Fibroblast of lung (primary cell): ENCODE results near the gene TRIM47. TPM values are rescaled to one million over a fixed set of nuclear protein-coding genes. Genes with fewer than 3 reads are reported as not detected.

ENCODE experiments used
- DNase-seq, 2 donors: peaks; one replicate each; pipeline versions ENCODE4 v3.0.0 to v3.0.0-alpha.2; 2010; ENCODE audit warnings: low read depth in 2 of 2
- H2AFZ ChIP-seq: 2 replicates; pipeline ENCODE4 v1.5.1; 2012; ENCODE audit warnings: low read length, control low read depth, inconsistent platforms
- H3K27ac ChIP-seq: 2 replicates; pipeline ENCODE4 v1.5.1; 2011; ENCODE audit warnings: low read length, control low read depth; ENCODE audit not compliant: insufficient read depth
- H3K27me3 ChIP-seq: 2 replicates; pipeline ENCODE4 v1.5.1; 2011; ENCODE audit warnings: mild to moderate bottlenecking, low read length; ENCODE audit not compliant: control insufficient read depth, insufficient read depth
- H3K36me3 ChIP-seq: 2 replicates; pipeline ENCODE4 v1.5.1; 2011; ENCODE audit warnings: low read length; ENCODE audit not compliant: control insufficient read depth, insufficient read depth
- H3K4me1 ChIP-seq: 2 replicates; pipeline ENCODE4 v1.5.1; 2011; ENCODE audit warnings: low read length; ENCODE audit not compliant: control insufficient read depth, insufficient read depth; ENCODE audit errors: extremely low read depth
- H3K4me2 ChIP-seq: 2 replicates; pipeline ENCODE4 v1.5.1; 2011; ENCODE audit warnings: low read length, control low read depth; ENCODE audit not compliant: insufficient read depth; ENCODE audit errors: extremely low read depth
- H3K4me3 ChIP-seq, 4 experiments: fragments of 200-600 bp in 1 of 4; sonication (generic) in 1 of 4; replicated peaks in 1 of 4; 2 replicates each; pipeline ENCODE4 v1.5.1; 2011 to 2016; ENCODE audit warnings: low read length in 4 of 4, low read depth in 3 of 4, mild to moderate bottlenecking in 3 of 4, control low read depth in 2 of 4, inconsistent platforms in 1 of 4, mixed read lengths in 1 of 4; ENCODE audit not compliant: insufficient read depth in 1 of 4; ENCODE audit errors: control extremely low read depth in 1 of 4
- H3K79me2 ChIP-seq: 2 replicates; pipeline ENCODE4 v1.5.1; 2012; ENCODE audit warnings: mild to moderate bottlenecking, low read length, inconsistent platforms; ENCODE audit not compliant: control insufficient read depth, insufficient read depth
- H3K9ac ChIP-seq: 2 replicates; pipeline ENCODE4 v1.5.1; 2011; ENCODE audit warnings: mild to moderate bottlenecking, low read length, control low read depth; ENCODE audit not compliant: insufficient read depth
- H3K9me3 ChIP-seq: 2 replicates; pipeline ENCODE4 v1.5.1; 2012; ENCODE audit warnings: low read depth, low read length; ENCODE audit not compliant: control insufficient read depth, insufficient read depth
- H4K20me1 ChIP-seq: 2 replicates; pipeline ENCODE4 v1.5.1; 2011; ENCODE audit warnings: low read length; ENCODE audit not compliant: control insufficient read depth, insufficient read depth; ENCODE audit errors: extremely low read depth
- EZH2 ChIP-seq: IDR thresholded peaks from 2 replicates; pipeline ENCODE4 v1.5.1; 2012; ENCODE audit warnings: low read length, control low read depth, mild to moderate bottlenecking; ENCODE audit errors: missing control alignments
- polyA plus RNA-seq, 2 donors: library from polyadenylated mRNA; depleted of rRNA in 1 of 2; stranded (reverse) in 1 of 2; unstranded in 1 of 2; fragments of >200 nt; gene quantifications; 2 replicates each; pipeline ENCODE4 v1.2.1, GENCODE V29; 2011 to 2012; ENCODE audit warnings: missing spikeins in 1 of 2
- total RNA-seq: library from RNA; depleted of rRNA; stranded (reverse); fragments of >200 nt; gene quantifications from 2 replicates; pipeline ENCODE4 v1.2.1, GENCODE V29; 2014
- TF ChIP-seq, protein P1 (sequence below), 2 donors: IDR thresholded peaks in 1 of 2; conservative IDR thresholded peaks in 1 of 2; 1 replicate in 1 of 2; 2 replicates in 1 of 2; pipeline ENCODE4 v1.5.1; 2011 to 2012; ENCODE audit warnings: low read length in 2 of 2, control low read depth in 1 of 2, inconsistent platforms in 1 of 2, low read depth in 1 of 2, mild to moderate bottlenecking in 1 of 2

The TRIM47 gene
- total and polyA plus RNA-seq, 2 donors (not counting 1 experiment from before 2014, with no cell fraction given), result 2.2 to 16.0 TPM

- Histone ChIP-seq H3K9ac (no peak overlapping the region), H3K27me3 (no peaks in the 10 kb centered on the region), H3K4me1 (no peaks in the 10 kb centered on the region), H3K27ac (no peak overlapping the region), H2AFZ (no peak overlapping the region), H3K79me2 (no peaks in the 10 kb centered on the region), H3K36me3 (peaks cover 5% of the 10 kb centered on the region), H3K9me3 (no peaks in the 10 kb centered on the region), H4K20me1 (no peaks in the 10 kb centered on the region), H3K4me3 (no peak overlapping the region), H3K4me2 (no peak overlapping the region)
- no peak for DNase-seq
- TF ChIP-seq EZH2, result no peak
- TF ChIP-seq, protein P1, sequence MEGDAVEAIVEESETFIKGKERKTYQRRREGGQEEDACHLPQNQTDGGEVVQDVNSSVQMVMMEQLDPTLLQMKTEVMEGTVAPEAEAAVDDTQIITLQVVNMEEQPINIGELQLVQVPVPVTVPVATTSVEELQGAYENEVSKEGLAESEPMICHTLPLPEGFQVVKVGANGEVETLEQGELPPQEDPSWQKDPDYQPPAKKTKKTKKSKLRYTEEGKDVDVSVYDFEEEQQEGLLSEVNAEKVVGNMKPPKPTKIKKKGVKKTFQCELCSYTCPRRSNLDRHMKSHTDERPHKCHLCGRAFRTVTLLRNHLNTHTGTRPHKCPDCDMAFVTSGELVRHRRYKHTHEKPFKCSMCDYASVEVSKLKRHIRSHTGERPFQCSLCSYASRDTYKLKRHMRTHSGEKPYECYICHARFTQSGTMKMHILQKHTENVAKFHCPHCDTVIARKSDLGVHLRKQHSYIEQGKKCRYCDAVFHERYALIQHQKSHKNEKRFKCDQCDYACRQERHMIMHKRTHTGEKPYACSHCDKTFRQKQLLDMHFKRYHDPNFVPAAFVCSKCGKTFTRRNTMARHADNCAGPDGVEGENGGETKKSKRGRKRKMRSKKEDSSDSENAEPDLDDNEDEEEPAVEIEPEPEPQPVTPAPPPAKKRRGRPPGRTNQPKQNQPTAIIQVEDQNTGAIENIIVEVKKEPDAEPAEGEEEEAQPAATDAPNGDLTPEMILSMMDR (conservative IDR thresholded peaks at IDR 0.05 in 1 of 2, IDR thresholded peaks at IDR 0.05 in 1 of 2; ENCODE audit: low read depth in 1 of 2, low read length in 2 of 2), result no peak
These were observed 41.2 kb upstream of the TRIM47 start for GRCh38 chr17:75919611-75920010.

DNA sequence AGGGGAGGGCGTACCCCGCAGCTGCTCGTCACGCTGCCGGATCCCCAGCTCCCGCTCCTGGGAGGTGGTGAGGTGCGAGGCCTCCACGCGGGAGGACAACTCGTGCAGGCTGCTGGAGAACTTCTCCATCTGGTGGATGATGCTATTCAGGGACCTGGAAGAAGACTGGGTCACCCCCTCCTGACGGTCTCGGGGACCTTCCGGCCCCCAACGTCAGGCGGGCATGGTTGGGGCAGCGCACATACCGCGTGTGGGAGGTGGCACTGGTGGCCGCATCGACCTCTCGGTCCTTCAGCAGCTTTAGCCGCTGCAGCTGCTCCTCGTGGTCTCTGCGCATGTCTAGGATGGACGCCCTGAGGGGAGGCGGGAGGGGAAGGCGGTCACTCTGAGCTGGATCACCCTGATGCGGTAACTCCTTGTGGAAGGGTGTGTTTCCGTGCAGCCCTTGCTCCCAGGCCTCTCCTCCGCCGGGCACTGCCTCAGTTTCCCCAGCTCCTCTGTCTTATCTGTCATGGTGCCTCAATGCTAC, 39.6 kb upstream of the TRIM47 start:
- Histone ChIP-seq H3K27ac (no peak overlapping the region), H3K9ac (no peak overlapping the region), H3K4me3 (no peak overlapping the region), H3K27me3 (no peaks in the 10 kb centered on the region), H3K36me3 (peaks cover 2% of the 10 kb centered on the region), H3K9me3 (no peaks in the 10 kb centered on the region), H3K79me2 (no peaks in the 10 kb centered on the region), H3K4me2 (no peak overlapping the region), H3K4me1 (no peaks in the 10 kb centered on the region), H4K20me1 (no peaks in the 10 kb centered on the region), H2AFZ (no peak overlapping the region)
- no peak for TF ChIP-seq EZH2
- TF ChIP-seq, protein P1 (conservative IDR thresholded peaks at IDR 0.05 in 1 of 2, IDR thresholded peaks at IDR 0.05 in 1 of 2; ENCODE audit: low read depth in 1 of 2, low read length in 2 of 2), result no peak
- no peak for DNase-seq

DNA sequence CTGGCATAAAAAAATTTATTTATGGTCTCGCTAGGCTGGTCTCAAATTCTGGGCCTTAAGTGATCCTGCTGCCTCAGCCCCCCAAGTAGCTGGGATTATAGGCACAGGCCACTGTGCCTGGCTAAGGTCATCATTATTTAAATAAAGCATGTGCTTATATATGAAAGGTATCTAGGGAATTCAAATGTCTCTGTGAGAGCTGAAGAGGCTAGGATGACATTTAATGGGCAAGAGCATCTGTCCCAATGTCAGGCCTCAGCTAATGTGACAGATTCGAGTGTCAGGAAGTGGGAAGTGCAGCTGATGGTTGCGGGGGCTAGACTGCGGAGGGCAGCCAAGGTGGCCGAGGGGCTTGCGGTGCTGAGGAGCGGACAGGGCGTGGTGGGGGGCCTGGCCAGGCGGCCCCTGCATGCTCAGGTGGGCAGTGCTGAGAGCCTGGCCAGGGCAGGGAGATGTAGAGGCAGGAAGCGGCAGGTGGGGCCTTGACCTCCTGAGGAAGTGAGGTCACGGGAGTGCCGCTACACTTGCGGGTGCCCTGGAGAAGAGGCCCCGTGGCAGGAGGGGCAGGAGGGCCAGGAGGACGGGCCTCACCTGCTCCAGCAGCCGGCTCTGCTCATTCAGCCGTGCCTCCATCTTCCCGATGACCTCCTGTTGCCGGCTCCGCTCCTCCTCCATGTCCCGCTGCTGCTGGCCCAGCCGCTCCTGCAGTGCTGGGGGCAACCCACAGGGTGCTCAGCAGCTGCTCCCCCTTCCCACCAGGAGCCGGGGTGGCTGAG, 38.9 kb upstream of the TRIM47 start:
- Histone ChIP-seq H3K27ac (no peak overlapping the region), H3K9me3 (no peaks in the 10 kb centered on the region), H4K20me1 (no peaks in the 10 kb centered on the region), H3K36me3 (peaks cover 2% of the 10 kb centered on the region), H3K4me3 (no peak overlapping the region), H3K79me2 (no peaks in the 10 kb centered on the region), H3K27me3 (no peaks in the 10 kb centered on the region), H2AFZ (no peak overlapping the region), H3K4me2 (no peak overlapping the region), H3K9ac (no peak overlapping the region), H3K4me1 (no peaks in the 10 kb centered on the region)
- TF ChIP-seq, protein P1 (conservative IDR thresholded peaks at IDR 0.05 in 1 of 2, IDR thresholded peaks at IDR 0.05 in 1 of 2; ENCODE audit: low read depth in 1 of 2, low read length in 2 of 2), result no peak
- TF ChIP-seq EZH2, result no peak
- DNase-seq, result no peak
